T follicular helper cell (primary cell): Measurements from ENCODE around the gene LHX4.
A peak's percentile ranks its signal among the peaks of the same experiment; 100 is the strongest.
"Not testable (repeated sequence)": the region's sequence is repeated elsewhere in the genome, so short reads cannot be mapped to it uniquely, and the experiment has no call there.

Experiments
- DNase-seq: peaks from one replicate; pipeline ENCODE4 v3.0.0-alpha.2; 2020; ENCODE audit warnings: low read depth

The LHX4 gene

DNA sequence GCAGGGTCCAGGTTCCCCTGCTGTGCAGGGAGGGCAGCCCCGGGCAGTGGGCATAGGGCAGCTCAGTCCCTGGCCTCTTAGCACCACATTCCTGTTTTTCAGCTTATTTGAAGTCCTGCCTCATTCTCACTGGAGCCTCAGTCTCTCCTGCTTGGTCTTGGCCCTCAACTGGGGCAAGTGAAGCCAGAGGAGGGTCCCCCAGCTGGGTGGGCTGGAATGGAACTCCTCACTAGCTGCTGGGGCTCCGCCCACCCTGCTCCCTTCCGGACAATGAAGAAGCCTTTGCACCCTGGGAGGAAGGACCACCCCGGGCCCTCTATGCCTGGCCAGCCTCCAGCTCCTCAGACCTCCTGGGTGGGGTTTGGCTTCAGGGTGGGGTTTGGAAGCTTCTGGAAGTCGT, 32.8 kb upstream of the LHX4 start:
- DNase-seq, result no peak

DNA sequence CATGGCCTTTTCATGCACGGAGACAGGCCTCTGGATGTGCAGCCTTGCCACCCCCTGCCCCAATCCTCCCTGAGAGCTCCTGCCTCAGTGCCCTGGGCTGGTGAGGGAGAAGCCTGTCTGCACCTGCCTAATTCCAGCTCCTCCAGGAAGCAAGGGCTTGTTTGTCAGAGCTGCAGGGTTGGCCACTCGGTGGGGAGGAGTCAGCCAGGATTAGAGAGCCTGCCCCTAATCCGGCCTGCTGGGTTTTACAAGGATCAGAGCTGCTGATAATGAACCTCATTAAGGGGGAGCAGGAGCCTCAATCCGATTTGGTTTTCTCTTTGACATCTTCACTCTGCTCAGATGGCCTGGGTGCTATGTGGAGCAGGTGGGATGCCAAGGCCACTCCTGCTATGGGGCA, 31.9 kb upstream of the LHX4 start:
- DNase-seq, result no peak

DNA sequence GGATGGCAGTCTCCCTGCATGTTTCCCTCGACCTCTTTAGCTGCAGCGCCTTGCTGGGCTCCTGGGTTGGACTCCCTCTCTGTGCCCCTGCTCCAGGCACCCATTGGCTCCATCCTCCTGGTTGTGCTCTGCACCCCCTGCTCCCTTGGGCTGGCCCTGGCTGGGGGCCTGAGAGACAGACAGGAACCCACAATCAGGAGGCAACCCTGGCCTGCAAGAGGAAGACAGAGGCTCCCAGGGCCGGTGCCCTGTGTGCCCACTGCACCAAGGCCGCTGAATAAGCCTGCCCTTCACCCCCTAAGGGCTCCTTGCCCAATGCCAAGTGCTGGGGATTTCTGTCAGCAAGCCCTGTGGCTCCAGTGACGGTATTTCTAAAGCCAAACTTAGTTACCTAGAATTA, 31.5 kb upstream of the LHX4 start:
- no peak for DNase-seq

DNA sequence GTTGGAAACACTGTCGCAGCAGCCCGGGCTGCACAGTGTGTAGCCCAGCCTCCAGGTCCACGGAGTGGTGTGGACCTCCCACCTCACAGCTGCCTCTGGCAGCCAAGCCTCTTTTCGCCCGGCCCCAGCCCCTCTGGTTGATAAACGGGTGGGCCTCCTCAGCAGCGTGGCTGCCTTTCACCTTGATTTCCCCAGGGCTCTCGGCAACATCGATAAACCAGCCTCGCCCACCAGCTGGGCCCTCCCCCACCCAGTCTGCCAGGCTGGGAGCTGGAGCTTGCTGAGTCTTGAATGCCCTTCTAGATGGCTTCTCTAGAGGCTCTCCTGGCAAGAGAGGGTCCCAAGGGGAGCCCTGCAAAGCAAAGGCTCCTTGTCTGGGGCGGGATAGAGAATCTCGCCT, 31.0 kb upstream of the LHX4 start:
- DNase-seq, result no peak

DNA sequence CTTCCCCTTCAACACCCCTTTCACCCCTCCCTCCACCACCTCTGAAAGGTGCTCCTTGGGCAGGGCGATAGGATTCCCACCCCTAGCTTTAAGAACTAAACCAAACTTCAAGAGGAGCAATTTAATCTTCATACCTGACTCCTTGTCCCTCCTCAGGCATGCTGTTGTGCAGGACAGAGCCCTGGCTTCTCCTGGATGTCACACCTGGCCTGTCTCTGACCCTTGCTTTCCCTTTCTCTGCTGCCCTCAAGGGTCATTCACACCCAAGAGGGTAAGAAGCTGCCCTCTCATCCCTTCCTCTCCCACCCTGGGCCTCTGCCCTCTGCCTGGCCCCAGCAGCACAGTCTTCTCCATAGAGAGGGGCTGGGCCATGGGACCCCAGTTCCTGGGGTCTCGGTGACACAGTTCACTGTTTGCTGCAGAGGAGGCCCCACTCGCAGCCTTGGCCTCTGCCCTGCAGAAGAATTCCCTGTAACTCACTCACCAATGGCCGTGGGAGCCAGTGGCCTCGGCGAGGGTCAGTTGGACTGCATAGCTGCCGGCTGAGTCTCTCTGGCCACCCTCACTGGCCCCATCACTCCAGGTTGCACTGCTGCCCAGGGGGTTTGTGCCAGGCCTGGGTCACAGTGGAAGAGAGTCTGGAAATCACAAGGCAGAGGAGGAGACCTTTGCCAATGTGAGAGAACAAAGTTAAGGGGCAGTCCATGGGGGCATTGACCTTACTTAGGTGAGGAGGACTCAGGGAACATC, 28.4 kb upstream of the LHX4 start:
- DNase-seq, result no peak

DNA sequence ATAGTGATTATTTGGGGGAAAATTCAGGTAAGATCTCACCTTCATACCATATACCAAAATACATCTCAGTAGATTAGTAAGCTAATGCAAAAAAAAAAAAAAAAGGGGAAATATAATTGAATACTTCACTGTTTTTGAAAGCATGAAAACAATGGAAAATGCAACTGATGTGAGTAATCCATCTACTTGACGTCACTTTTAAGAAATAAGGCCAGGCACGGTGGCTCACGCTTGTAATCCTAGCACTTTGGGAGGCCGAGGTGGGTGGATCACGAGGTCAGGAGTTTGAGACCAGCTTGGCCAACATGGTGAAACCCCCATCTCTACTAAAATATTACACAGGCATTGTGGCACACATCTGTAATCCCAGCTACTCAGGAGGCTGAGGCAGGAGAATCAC, 27.5 kb upstream of the LHX4 start:
- not testable (repeated sequence) for DNase-seq

DNA sequence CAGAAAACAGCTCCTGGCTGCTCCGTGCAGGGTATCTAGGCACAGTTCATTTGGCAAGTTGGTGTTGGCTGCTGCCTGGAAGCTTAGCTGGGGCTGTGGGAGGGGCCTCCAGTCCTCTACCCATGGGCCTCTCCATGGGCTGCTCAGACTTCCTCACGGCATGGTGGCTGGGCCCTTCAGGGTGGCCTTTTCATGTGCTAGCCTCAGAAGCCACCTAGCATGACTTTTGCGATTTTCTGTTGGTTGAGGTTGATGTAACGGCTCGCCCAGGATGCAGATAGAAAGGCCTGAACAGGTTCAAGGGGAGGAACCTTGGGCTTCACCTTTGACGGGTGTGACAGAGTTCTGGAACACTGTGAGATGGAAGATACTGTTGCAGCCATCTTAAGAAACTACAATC, 25.8 kb upstream of the LHX4 start:
- no peak for DNase-seq

DNA sequence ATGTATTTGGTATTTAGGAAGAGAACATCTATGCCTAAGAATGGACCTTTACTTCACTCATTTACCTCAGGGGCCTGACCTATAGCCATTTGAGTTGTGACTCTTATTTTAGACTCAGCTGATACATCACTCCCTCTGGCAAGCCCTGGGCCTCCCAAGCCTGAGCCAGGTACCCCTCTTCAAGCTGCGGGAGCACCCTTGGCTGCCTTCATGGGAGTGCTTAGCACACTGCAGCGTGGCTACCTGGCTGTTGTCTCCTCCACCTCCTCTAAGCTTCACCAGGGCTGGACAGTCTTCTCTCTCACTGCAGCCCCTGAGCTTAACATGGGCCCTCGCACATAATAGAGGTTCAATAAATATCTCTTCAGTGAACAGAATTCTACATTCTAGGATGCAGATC, 23.5 kb upstream of the LHX4 start:
- no peak for DNase-seq

DNA sequence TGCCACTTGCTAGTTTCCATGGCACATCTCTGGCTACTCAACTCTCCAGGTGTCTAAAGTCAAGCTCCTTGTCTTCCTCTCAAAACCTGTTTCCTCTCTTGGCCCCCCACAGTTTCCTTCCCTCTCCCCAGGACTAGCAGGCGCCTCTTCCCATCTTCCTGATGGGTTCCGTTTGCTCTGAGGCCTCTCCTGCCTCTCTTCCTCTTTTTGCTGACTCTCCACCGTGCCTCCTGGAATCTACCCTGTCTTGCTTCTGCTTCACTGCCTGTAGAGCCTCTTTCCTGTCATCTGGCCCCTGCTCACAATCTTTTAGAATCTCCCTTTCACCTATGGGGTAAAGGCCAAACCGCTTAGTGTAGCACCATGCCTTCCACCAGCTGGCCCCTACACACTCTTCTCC, 21.8 kb upstream of the LHX4 start:
- DNase-seq, result no peak

DNA sequence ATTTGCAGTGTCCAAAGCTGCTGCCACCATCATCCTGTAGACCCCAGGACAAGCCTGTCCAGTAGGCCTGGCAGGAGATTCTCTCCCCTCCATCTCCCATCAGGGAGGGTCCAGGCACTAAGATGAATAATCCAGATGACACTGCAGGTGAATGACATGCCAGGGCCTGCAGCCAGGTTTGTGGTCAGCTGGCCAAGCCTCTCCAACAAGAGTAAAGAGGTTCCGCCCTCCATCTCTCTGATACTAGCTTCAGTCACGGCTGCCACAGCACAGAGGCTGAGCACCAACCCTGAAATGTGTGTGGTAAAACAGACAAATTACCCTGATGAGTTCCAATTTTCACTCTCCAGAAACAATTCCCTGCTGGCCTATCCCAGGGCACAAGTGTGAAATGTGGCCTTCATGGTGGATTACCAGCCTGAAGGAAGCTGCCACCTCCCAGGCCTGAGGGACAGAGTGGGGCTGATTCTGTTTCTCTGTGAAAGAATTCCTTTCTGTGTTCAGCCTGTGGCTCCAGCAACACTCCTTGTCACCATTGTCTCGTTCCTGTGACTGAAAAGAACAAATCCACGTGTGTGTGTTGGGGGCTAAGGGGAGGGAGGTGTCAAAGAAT, 19.9 kb upstream of the LHX4 start:
- no peak for DNase-seq

DNA sequence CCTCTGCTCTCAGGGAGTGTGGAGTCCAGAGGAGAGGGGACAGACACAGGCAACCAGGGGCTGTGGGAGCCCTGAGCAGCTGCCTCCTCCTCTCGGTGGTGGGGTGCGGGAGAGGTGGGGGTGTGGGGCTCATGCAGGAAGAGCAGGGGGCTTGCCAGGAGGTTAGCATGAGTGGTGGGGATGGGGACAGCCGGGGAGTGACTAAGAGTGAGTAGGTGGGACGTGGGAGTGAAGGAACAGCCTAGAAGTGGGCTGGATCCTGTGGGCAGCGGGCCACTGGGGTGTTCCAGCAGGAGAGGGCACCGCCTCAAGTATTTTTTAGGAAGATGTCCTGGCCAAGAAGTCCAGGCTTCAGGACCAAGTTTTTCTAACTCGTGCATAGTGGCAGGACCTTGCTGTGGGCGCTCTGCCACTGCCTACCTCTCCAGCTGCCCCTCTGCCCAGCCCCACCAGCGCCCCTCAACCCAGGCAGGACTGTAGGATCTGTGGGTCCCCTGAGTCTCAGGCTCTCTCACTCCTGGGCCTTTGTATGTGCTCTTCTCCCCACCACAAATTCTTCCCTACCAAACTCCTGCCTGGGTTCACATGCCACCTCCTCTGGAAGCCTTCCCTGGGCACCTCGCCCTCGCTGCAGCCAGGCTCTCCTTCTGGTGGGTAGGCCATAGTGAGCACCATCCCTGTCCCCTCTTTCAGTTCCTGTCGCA, 18.8 kb upstream of the LHX4 start:
- DNase-seq, result no peak

DNA sequence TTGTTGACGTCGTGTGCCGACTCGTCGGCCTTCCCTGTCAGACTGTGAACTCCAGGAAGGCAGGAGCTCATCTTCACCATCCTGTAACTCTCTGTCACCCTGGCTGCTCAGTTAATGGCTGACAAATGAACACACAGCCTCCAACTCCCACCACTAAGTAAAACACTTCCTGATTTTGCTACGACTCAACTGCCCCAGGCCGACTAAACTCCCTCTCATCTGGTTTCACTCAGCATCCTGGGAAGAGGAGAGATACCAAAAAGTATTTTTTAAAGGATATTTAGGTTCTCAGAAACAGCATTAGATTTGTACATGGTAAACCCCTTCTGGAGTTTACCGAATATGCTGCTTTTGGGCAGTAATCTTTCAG, 18.2 kb upstream of the LHX4 start:
- DNase-seq, result no peak

DNA sequence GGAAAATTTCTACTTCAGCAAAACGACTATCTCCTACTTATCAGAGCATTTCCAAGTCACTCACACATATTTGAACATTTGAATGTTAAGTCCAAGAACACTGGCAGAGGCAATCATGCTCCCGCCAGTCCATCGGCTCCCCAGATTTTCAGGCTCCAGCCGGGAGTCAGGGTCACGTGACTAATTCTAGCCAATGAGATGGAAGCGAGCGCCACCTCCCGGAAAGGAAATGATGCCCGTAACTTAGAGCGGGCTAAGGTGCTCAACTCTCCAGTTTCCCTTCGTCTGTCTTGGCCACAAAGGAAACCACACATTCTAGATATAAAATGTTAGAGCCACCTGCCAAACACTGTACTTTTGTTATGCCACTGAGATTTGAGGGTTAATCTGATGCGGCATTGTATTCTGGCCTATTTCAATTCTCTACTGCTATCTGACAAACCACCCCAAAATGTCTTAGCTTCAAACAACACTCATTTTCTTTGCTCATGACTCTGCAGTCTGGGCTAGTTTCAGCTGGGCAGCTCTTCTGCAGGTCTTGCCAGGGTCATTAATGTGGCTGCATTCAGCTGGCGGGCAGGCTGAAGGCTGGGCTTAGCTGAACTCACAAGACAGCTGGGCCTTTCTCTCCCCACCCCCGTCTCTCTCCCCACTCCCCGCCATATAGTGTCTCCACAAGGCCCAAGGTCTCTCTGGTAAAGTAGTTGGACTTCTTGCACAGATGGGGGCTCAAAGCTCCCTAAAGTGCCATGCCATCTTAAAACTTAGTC, 16.5 kb upstream of the LHX4 start:
- DNase-seq, result peak; percentile 24

DNA sequence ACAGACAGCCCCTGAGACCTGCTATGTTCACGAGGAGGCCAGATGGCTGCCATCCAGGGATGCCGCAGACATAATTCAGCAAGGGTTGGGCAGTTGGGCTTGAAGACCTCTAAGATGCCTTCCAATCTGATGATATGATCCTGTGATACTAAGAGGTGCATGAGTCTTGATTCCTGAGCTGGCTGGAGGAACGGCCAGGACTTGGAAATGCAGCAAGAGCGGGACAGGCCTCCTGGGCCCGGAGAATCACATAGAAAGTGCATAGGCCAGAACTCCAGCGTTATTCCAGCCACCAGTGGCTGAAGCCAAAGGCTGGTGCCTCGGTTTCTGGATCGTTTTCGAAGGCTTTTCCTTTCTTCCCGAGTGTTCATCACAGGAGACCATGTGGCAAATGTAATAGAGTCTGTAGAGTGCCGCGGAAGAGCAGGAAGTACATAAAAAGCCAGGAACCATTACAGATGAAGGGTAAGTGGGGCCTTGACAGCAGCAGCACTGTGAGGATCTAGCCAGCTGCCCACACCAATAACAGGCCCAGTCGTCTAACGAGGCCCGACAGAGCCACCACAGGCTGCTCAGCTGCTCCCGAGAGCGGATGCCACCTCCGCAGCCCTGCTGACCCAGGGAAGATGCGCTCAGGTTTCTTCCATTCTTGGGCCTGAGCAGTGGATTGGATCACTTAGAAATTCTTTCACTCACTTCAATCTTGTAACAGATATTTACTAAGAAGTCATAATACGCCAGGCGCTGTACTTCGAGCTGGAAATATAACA, 14.0 kb upstream of the LHX4 start:
- DNase-seq, result no peak

DNA sequence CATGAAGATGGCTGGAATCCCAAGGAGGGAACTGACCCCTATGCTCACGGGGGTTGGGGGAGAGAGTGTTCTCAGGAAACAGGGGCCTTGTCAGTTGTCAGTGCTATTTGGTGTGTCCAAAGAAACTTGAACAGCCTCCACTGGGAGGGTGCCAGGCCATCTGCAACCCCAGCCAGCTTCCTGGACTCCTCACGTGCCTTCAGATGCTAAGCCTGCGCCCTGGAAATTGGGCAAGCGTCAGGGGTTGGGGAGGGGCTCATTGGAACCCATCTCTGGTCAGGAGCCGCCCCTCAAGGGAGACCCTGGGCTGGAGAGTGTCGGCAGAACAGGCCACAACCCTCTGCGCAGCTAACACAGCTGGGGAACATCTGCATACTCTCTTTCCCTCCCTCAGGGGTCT, 13.1 kb upstream of the LHX4 start:
- DNase-seq, result no peak

DNA sequence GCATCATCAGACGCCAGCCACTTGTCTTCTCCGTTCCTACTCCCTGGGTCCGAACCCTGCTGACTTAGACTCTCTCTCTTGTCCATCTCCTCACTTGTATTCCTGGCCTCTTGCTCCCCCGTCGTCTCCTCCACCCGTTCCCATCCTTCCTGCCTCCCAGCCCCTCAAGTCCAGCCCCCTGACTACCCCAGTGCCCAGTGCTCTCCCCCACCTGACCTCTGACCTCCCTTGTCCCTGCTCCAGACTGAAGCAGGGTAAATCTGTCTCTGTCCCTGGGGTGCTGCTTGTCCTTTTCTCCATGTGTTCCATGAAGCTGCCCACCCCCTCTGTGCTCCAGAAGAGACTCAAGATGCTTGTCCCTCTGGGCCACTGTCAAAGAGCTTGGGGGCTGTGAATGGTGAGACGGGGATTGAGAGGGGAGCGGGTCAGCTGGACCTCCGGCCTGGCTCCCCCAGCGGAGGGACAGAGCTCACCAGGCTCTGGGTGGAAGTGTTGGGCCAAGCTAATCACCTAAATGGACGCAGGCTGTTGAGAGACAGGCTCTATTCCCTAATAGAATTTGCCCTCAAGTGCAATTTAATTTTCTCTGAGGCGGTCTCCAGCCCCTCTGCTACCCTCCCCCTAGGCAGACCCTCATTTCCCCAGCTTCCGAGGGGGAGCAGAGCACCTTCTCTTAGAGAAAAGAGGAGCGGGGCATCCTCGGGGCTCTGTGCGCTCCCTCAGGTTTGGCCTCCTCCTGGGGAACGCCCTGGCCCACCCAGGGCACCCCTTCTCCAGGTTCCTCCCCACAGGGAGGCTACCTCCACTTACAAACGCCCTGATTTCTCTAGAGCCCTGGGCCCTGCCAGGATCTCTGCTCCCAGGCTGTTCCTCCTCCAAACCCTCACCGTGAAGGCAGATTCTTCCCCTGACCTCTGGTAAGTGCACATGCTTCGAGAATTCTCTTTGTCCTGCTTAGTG, 11.0 kb upstream of the LHX4 start:
- no peak for DNase-seq

DNA sequence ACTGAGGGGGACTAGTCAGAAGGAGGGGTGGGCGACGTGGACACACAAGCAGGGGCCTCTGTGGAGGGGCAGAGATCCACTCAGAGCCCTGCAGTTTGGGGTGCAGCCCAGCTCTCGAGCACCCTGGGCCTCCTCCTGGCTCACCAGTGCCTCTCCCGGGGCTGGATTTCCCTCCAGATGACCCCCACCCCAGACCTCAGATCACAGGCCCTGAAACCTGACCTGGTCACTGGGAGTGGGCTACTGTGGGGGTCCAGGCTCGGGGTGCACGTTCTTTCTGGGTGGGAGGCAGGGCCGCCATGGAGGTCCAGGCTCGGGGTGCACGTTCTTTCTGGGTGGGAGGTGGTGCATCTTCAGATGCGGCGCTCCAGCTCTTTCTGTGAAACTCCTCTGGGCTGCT, 10.3 kb upstream of the LHX4 start:
- DNase-seq, result no peak

DNA sequence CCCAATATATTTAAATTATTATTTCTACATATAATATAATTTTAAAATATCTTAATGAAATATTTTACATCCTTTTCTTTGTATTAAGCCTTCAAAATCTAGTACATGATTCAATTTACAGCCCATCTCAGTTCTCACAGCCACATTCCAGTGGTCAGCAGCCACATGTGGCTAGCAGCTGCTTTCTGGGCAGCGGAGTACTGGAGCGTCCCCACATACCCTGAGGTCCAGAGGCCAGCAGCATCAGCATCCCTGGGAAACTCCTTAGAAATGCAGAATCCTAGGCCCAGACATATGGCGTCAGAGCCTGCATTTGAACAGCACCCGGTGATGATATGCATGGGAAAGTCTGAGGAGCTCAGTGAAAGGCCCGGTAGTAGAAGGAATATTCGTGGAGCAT, 8.6 kb upstream of the LHX4 start:
- DNase-seq, result no peak

DNA sequence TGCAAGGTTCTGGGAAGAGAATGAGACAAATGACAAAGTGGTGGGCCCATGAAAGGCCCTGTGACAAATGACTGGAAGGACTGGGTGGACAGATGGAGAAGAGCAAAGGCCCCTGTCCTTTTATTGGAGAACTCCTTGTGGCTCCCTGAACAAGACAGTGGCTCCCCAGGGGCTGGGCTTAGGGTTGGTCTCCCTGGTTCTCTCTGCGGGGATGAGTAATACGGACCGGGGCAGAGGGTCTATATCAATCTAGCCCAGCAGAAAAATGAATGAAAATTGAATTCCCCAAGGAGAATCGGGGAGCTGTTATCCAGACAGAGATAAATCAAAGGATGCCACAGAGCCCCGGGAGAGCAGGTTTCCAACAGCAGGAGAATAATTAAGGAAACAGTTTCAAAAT, 5.2 kb upstream of the LHX4 start:
- DNase-seq, result no peak

DNA sequence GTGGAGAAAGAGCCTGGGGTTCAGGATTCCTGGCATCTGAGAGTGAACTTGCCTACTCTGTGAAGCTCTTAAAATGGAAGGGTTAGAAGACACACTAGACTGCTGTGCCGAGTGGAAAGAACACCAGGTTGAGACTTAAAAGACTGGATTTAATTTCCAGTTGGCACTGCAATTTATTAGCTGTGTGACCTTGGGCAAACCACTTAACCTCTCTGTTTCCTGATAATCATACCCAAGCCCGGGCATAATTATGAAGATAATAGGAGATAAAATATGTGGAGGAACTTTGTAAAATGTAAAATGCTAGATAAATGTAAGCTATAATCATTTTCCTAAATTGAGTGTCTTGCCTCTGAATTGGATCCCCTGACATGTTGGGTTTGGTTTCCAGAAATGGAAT, 4.7 kb upstream of the LHX4 start:
- DNase-seq, result no peak
